Endothelial cell (in vitro differentiated cells): Measurements from ENCODE around the gene SLC22A25. TPM values are rescaled to one million over a fixed set of nuclear protein-coding genes. Genes with fewer than 3 reads are reported as not detected.

Experiments used
- DNase-seq: peaks from one replicate; pipeline ENCODE4 v3.0.0; 2021; ENCODE audit warnings: low spot score
- H3K27ac Mint-ChIP-seq: one replicate; pipeline ENCODE4 v1.8.0; 2021; ENCODE audit warnings: mixed read lengths, inconsistent platforms; ENCODE audit not compliant: unreplicated experiment
- H3K27me3 Mint-ChIP-seq: one replicate; pipeline ENCODE4 v1.8.0; 2021; ENCODE audit warnings: mild to moderate bottlenecking, moderate library complexity, mixed read lengths, inconsistent platforms; ENCODE audit not compliant: unreplicated experiment
- H3K36me3 Mint-ChIP-seq: one replicate; pipeline ENCODE4 v1.8.0; 2021; ENCODE audit warnings: mild to moderate bottlenecking, low read depth, mixed read lengths, inconsistent platforms; ENCODE audit not compliant: unreplicated experiment
- H3K4me1 Mint-ChIP-seq: one replicate; pipeline ENCODE4 v1.8.0; 2021; ENCODE audit warnings: mild to moderate bottlenecking, mixed read lengths, inconsistent platforms; ENCODE audit not compliant: unreplicated experiment
- H3K4me3 Mint-ChIP-seq: one replicate; pipeline ENCODE4 v1.8.0; 2021; ENCODE audit warnings: mild to moderate bottlenecking, mixed read lengths, inconsistent platforms; ENCODE audit not compliant: unreplicated experiment
- H3K9me3 Mint-ChIP-seq: one replicate; pipeline ENCODE4 v1.8.0; 2021; ENCODE audit warnings: mixed read lengths, inconsistent platforms; ENCODE audit not compliant: unreplicated experiment
- total RNA-seq: library from RNA; stranded (reverse); fragmentation: NEBNext Ultra II Directional; extraction: Animal tissue kit (Norgen Biotek cat#: 25700); gene quantifications from one replicate; pipeline ENCODE4 v1.2.1, GENCODE V29; 2021; ENCODE audit not compliant: unreplicated experiment
- TF ChIP-seq, protein P1 (sequence below): fragments of 200-600 bp; sonication (generic); IDR thresholded peaks from one replicate; pipeline ENCODE4 v1.5.0; 2021; ENCODE audit warnings: antibody characterized with exemption; ENCODE audit not compliant: unreplicated experiment

The SLC22A25 gene
- total RNA-seq, 1 donor from 2014 or later: not detected

GRCh38 chr11:63210111-63210510, 33.3 kb downstream of the SLC22A25 start:
- peaks cover 4% of the 10 kb centered on the region for H3K4me1 Mint-ChIP-seq
- peaks cover 2% of the 10 kb centered on the region for H3K27me3 Mint-ChIP-seq
- peaks cover 11% of the 10 kb centered on the region for H3K36me3 Mint-ChIP-seq
- peaks cover 15% of the 10 kb centered on the region for H3K9me3 Mint-ChIP-seq
- TF ChIP-seq, protein P1, sequence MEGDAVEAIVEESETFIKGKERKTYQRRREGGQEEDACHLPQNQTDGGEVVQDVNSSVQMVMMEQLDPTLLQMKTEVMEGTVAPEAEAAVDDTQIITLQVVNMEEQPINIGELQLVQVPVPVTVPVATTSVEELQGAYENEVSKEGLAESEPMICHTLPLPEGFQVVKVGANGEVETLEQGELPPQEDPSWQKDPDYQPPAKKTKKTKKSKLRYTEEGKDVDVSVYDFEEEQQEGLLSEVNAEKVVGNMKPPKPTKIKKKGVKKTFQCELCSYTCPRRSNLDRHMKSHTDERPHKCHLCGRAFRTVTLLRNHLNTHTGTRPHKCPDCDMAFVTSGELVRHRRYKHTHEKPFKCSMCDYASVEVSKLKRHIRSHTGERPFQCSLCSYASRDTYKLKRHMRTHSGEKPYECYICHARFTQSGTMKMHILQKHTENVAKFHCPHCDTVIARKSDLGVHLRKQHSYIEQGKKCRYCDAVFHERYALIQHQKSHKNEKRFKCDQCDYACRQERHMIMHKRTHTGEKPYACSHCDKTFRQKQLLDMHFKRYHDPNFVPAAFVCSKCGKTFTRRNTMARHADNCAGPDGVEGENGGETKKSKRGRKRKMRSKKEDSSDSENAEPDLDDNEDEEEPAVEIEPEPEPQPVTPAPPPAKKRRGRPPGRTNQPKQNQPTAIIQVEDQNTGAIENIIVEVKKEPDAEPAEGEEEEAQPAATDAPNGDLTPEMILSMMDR: no peak
- DNase-seq: no peak
- H3K4me3 Mint-ChIP-seq: no peak overlapping the region
- H3K27ac Mint-ChIP-seq: no peak overlapping the region

Other genes with a start within 250 kb of the SLC22A25 start
- not detected for gene SLC22A8, start 227.8 kb downstream of the SLC22A25 start, total RNA-seq
- not detected for gene SLC22A24, start 99.4 kb downstream of the SLC22A25 start, total RNA-seq
- not detected for gene SLC22A9, start 126.2 kb upstream of the SLC22A25 start, total RNA-seq
- gene PLAAT5, start 247.6 kb upstream of the SLC22A25 start, total RNA-seq: 3.8 TPM